IMR-90 (cell line): ENCODE measurements around the gene C1QL1.

ENCODE experiments used
- CEBPB ChIP-seq: IDR thresholded peaks from 2 replicates; pipeline ENCODE4 v1.6.1; 2012; ENCODE audit warnings: low read depth, low read length, improper control_type of control experiment
- NFE2L2 ChIP-seq: fragments of 150-350 bp; IDR thresholded peaks from 2 replicates; pipeline ENCODE4 v1.6.1; 2016; ENCODE audit warnings: low read depth, mild to moderate bottlenecking, low read length
- POLR2A ChIP-seq: IDR thresholded peaks from 2 replicates; pipeline ENCODE4 v1.6.1; 2012; ENCODE audit warnings: mild to moderate bottlenecking, low read depth, low read length
- RAD21 ChIP-seq: IDR thresholded peaks from 2 replicates; pipeline ENCODE4 v1.6.1; 2012; ENCODE audit warnings: low read length, improper control_type of control experiment
- RFX5 ChIP-seq: IDR thresholded peaks from 2 replicates; pipeline ENCODE4 v1.8.0; 2012; ENCODE audit warnings: low read depth, mild to moderate bottlenecking, low read length, moderate library complexity
- TF ChIP-seq, protein P1 (sequence below): conservative IDR thresholded peaks from 2 replicates; pipeline ENCODE4 v1.5.1; 2012; ENCODE audit warnings: mild to moderate bottlenecking, low read depth, low read length, improper control_type of control experiment

DNA sequence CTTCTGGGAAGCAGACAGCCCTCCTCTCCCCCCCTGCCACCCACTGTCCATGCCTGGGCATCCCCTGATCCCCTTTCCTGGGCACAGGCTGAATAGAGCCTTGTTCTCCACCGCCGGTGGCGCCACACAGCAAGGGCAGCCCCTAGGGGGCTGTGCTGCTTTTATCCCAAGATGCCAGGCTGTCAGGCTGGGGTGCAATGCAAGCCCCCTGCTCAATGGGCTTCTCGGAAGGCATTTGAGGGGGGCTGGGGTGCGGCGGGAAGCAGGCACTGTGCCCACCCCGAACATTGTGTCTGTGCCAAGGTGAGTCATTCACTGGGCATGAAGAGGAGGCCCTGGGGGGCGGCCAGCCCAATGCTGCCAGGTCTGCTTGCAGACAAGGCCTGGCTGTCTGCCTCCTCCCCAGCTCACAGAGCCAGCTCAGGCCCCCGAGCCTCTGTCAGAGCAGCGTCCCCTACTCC, 51.3 kb downstream of the C1QL1 start:
- TF ChIP-seq, protein P1, sequence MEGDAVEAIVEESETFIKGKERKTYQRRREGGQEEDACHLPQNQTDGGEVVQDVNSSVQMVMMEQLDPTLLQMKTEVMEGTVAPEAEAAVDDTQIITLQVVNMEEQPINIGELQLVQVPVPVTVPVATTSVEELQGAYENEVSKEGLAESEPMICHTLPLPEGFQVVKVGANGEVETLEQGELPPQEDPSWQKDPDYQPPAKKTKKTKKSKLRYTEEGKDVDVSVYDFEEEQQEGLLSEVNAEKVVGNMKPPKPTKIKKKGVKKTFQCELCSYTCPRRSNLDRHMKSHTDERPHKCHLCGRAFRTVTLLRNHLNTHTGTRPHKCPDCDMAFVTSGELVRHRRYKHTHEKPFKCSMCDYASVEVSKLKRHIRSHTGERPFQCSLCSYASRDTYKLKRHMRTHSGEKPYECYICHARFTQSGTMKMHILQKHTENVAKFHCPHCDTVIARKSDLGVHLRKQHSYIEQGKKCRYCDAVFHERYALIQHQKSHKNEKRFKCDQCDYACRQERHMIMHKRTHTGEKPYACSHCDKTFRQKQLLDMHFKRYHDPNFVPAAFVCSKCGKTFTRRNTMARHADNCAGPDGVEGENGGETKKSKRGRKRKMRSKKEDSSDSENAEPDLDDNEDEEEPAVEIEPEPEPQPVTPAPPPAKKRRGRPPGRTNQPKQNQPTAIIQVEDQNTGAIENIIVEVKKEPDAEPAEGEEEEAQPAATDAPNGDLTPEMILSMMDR = no peak
- TF ChIP-seq CEBPB (no peak), POLR2A (no peak), RFX5 (no peak), NFE2L2 (no peak), RAD21 (no peak)
